GM12801 (cell line): ENCODE measurements around the gene KCNC1.

ENCODE experiments used
- CTCF ChIP-seq: IDR thresholded peaks from one replicate; pipeline ENCODE4 v1.5.1; 2011; ENCODE audit warnings: control low read depth; ENCODE audit not compliant: insufficient read length; ENCODE audit errors: extremely low read depth

KCNC1 gene

DNA sequence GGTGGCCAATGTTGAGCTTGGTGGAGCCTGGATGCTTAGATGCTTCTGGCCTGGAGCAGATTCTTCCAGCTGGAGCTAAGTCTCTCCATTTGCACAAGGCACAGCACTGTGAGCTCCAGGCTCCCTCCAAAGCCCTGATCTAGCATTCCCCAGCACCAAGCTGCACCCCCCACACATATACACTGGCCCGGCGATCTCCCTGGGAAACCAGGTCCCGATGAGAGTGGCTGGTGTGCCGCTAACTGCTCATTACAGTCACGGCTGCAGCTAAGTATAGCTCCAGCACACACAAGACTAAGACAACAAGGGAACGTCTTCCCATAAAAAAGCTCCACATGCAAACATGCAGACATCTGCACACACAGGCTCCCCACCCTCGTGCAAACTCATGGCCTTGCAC, 17.6 kb downstream of the KCNC1 start:
- TF ChIP-seq CTCF, result no peak

DNA sequence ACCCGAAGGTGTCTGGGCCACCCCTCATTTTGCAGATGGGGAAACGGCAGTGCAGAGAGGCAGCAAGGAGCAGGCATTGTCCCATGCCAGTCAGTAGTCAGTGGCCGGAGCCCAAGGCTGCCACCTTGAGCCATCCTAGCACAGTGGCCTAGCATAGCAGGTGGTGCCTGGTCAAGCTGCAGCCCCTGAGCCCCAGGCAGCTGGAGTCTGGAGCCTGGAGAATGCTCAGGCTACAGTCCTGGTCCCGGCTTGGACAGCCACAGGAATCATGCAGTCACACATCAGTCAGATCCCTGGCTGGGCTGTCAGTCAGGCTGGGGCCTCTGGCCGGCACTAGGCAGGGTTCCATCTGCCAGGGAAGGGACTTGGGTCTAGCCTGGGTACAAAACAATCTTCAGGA, 18.6 kb downstream of the KCNC1 start:
- TF ChIP-seq CTCF, result no peak

DNA sequence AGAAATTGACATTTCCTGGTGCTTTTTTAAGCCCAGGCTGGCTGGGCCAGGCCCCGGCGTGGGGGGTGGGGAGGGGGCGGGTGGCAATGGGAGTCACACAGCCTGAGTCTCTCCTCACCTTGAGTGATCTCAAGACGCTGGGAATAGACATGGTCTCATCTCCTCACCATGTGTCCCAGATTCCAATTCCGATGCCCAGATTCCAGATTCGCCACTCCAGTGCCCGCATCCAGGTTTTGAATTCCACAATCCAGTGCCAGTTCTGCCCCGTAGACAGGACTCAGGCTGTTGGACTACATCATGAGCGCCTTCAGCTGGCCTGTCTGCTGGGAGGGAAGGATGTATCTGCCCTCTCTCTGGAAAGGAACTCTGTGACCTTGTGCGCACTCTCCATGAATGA, 19.1 kb downstream of the KCNC1 start:
- no peak for TF ChIP-seq CTCF

- no peak for TF ChIP-seq CTCF
Observed at GRCh38 chr11:17755891-17756290, 21.3 kb downstream of the KCNC1 start.

DNA sequence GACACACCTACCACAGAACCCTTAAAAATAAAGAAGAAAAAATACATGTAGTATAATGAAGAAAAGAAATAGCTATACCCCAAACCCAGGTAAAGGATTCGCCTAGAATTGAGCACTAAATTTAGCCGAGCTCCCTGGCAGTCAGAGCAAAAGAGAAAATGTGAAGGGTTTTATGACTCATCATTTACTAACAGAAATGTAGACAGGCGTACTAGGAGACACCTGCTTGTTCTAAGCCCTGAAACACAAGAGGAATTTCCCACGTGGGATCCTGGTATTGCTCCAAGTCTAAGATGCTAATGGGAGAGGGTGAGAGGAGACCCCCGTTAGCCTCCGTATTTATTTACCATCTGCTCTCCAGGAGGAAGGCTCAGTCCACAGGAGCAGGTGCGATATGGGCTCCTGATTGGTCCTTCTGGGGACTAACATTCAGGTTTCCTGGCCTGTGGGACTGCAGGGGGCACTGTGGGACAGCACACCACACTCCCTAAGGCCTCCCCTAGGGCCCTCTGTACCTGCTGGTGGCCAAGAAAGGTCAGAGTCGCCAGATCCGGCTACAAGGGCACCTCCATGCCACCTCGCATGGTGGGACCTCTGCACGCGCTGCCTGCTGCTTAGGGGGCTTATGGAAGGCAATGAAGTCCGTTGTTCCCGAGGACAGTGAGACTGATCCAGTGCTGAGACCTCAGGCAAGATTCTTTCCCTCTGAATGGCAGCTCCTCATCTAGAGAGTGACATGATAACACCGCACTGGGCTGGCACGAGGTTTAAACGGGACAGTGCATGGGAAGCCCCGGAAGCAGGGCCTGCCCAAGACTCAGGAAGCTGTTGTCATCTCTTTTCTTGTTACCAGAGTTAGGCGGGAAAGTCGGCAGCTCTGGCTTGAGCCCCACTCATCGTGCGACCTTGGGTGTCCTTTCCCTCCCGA, 25.8 kb downstream of the KCNC1 start:
- TF ChIP-seq CTCF, result no peak

GRCh38 chr11:17762309-17762974, 27.9 kb downstream of the KCNC1 start:
- TF ChIP-seq CTCF, result no peak

GRCh38 chr11:17763244-17763643, 28.7 kb downstream of the KCNC1 start:
- no peak for TF ChIP-seq CTCF
